NCI-H82 (cell line): ENCODE results near the gene PDE11A.
"Not testable (repeated sequence)": the region's sequence is repeated elsewhere in the genome, so short reads cannot be mapped to it uniquely, and the experiment has no call there.

Experiments
- DNase-seq: peaks from one replicate; lab custom pipeline; 2025; lab: John Stamatoyannopoulos, UW

The PDE11A gene

GRCh38 chr2:178074123-178075005 is 1.8 kb upstream of the PDE11A start:
- no peak for DNase-seq

GRCh38 chr2:178072000-178072382 is 586 bp downstream of the PDE11A start:
- no peak for DNase-seq

- DNase-seq, result no peak
These were observed 1.8 kb downstream of the PDE11A start for GRCh38 chr2:178070824-178071223.

- DNase-seq, result peak; percentile 23
These were observed 3.0 kb downstream of the PDE11A start for GRCh38 chr2:178069551-178069950.

- no peak for DNase-seq
These were observed 3.6 kb downstream of the PDE11A start for GRCh38 chr2:178068823-178069454.

GRCh38 chr2:178066890-178067669 is 5.5 kb downstream of the PDE11A start:
- DNase-seq, result peak; percentile 37

GRCh38 chr2:178066324-178066723 is 6.3 kb downstream of the PDE11A start:
- DNase-seq, result no peak

- peak; percentile 49 for DNase-seq
These were observed 12.9 kb downstream of the PDE11A start for GRCh38 chr2:178059681-178060080.

GRCh38 chr2:178059111-178059510 is 13.5 kb downstream of the PDE11A start:
- DNase-seq, result no peak

- no peak for DNase-seq
These were observed 15.3 kb downstream of the PDE11A start for GRCh38 chr2:178057179-178057680.

- no peak for DNase-seq
These were observed 16.2 kb downstream of the PDE11A start for GRCh38 chr2:178056345-178056744.

- DNase-seq, result not testable (repeated sequence)
These were observed 21.3 kb downstream of the PDE11A start for GRCh38 chr2:178051257-178051656.

- DNase-seq, result no peak
These were observed 25.2 kb downstream of the PDE11A start for GRCh38 chr2:178047391-178047790.

- no peak for DNase-seq
These were observed 27.7 kb downstream of the PDE11A start for GRCh38 chr2:178044836-178045235.

GRCh38 chr2:178043266-178043665 is 29.3 kb downstream of the PDE11A start:
- peak; percentile 98 for DNase-seq

GRCh38 chr2:178033583-178033982 is 39.0 kb downstream of the PDE11A start:
- not testable (repeated sequence) for DNase-seq

GRCh38 chr2:178029342-178029741 is 43.2 kb downstream of the PDE11A start:
- DNase-seq, result no peak

- DNase-seq, result no peak
These were observed 46.9 kb downstream of the PDE11A start for GRCh38 chr2:178025551-178026185.

- no peak for DNase-seq
These were observed 54.4 kb downstream of the PDE11A start for GRCh38 chr2:178018141-178018540.

- no peak for DNase-seq
These were observed 56.0 kb downstream of the PDE11A start for GRCh38 chr2:178016612-178017011.

GRCh38 chr2:178012639-178013038 is 59.9 kb downstream of the PDE11A start:
- no peak for DNase-seq

- no peak for DNase-seq
These were observed 62.8 kb downstream of the PDE11A start for GRCh38 chr2:178009813-178010212.
